ENCODE results near the gene ENTPD2.
A peak's percentile ranks its signal among the peaks of the same experiment; 100 is the strongest.

Gene ENTPD2

DNA sequence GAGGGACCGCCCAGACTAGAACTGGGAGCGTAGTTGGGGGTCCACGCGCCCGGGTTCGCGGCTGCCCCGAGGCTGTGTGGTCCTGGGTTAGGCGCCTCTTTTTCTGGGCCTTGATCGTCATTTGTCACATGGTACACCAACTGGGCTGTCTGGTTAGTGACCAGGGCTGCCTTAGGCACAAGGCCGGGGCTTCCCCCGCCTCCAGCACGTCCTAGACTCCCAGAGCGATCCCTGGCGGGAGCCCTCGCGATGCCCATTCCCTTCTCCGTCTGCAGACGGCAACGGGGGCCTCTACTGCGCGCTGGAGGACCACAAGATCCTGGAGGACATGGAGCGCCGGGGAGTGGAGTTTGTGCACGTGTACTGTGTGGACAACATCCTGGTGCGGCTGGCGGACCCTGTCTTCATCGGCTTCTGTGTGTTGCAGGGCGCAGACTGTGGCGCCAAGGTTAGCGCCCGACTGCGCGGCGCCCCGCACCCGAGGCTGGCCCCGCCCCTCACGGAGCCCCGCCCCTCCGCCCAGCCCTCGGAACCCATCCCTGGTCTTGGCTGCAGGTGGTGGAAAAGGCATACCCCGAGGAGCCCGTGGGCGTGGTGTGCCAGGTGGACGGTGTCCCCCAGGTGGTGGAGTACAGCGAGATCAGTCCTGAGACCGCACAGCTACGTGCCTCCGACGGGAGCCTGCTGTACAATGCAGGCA lies 25.0 kb upstream of the ENTPD2 start:
- no peak for DNase-seq

DNA sequence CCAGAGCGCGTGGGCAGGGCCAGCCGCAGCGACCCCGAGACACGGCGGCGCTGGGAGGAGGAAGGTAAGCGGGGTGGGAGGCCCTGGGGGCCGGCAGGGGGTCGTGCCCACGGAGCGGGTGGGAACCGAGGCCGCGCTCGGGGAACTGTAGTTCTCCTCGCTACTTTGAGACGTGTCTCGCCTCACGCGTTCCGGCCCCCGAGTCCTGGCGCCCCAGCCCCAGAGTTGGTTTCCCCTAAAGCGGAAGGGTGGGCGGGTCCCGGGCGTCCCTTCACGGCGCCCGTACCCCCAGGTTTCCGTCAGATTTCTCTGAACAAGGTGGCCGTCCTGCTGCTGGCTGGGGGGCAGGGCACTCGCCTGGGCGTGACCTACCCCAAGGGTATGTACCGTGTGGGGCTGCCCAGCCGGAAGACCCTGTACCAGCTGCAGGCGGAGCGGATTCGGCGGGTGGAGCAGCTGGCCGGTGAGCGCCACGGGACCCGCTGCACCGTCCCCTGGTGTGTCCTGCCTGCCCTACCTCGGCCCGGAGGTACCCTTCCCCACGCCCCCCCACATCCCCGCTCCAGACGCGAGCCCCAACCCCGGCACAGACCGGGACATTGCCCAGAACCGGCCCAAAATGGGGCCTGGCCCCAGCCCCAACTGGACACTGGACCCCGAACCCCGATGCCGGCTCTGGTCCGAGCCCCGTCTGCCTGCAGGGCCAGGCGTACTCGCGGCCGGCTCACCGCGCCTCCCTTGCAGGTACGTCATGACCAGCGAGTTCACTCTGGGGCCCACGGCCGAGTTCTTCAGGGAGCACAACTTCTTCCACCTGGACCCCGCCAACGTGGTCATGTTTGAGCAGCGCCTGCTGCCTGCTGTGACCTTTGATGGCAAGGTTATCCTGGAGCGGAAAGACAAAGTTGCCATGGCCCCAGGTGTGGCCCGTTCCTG lies 24.2 kb upstream of the ENTPD2 start:
- peak in 3 of 6 experiments; percentile 19 to 32 (median 30) for DNase-seq

DNA sequence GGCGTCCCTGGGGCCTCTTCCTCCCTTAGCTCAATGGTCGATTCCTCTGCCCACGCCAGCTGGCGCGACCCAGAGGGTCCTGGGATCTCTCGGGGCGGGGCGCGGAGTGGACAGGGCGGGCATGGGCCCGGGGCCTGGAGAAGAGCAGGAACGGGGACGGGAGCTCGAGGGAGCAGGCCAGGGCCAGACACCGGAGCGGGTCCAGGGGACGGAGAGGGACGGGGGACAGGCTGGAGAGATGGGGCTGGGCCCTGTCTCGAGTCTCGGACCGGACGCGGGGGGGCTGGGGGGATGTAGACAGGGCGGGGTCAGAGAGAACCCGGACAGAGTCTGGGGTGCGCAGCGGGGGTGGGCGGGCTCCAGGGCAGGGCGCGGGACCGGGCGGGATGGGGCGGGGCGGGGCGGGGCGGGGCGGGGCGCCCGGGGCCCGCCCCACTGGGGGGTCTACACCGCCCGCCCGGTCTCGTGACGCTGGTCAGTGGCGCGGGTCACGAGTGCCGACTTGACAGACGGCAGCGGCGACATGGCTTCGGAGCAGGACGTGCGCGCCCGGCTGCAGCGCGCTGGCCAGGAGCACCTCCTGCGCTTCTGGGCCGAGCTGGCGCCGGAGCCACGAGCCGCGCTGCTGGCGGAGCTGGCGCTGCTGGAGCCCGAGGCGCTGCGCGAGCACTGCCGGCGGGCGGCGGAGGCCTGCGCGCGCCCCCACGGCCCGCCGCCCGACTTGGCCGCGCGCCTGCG lies 23.3 kb upstream of the ENTPD2 start, which contains the start of gene UAP1L1:
Gene UAP1L1 (plus strand): TSS at position 508 of the 738 bp plus-strand sequence. CDS start 16 bp downstream, at position 524.
- peak in 5 of 6 experiments; percentile 20 to 50 (median 34) for DNase-seq

DNA sequence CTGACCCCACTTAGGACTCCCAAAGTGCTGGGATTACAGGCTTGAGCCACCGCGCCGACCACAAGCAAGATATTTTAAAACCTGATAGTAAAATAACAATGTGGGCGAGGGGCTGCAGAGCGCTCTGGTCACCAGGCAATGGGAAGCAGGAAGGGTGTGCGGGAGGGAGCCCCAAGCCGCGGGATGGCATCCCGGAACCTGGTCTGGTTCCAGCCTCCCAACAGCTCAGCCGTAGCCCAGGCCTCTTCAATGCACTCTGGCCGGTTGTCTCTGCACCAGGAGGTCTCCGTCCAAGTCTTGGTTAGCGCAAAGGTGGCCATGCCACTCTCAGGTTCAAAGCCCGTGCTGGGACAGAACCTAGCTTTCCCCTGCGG lies 22.8 kb upstream of the ENTPD2 start:
- no peak for DNase-seq

DNA sequence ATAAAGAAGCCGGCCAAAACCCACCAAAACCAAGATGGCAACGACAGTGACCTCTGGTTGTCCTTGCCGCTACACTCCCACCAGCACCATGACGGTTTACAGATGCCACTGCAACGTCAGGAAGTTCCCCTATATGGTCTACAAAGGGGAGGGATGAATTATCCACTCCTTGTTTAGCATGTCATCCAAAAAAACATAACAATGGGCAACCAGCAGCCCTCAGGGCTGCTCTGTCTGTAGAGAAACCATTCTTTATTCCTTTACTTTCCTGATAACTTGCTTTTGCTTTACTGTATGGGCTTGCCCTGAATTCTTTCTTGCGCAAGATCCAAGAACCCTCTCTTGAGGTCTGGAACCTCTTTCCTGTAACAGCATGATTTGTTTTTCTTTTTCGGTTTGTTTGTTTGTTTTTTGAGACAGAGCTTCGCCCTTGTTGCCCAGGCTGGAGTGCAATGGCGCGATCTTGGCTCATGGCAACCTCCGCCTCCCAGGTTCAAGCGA lies 21.5 kb upstream of the ENTPD2 start:
- DNase-seq, result no peak

DNA sequence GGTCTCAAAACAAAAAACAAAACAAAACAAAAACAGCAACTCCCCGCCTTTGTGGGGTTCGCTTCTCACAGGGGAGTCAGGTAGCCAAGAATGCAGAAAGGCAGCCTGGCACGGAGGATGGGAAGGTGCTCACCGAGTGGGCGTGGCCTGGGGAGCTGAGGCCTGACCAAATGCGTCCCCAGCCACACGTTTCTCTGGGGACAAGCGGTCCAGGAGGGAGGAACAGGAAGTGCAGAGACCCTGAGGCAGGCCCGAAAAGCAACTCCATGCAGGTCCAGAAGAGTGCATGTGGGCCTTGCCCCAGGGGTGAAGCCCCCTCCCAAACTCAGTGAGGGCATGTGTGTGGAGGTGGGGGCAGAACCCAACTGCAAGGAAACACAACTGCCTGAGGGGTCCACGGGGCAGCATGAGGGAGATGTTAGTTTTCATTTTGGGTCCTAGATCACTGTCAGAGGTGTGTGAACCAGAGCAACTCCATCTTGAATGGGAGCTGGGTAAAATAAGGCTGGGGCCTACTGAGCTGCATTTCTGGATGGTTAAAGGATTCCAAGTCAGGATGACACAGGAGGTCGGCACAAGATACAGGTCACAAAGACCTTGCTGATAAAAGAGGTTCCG lies 20.9 kb upstream of the ENTPD2 start:
- no peak for DNase-seq

DNA sequence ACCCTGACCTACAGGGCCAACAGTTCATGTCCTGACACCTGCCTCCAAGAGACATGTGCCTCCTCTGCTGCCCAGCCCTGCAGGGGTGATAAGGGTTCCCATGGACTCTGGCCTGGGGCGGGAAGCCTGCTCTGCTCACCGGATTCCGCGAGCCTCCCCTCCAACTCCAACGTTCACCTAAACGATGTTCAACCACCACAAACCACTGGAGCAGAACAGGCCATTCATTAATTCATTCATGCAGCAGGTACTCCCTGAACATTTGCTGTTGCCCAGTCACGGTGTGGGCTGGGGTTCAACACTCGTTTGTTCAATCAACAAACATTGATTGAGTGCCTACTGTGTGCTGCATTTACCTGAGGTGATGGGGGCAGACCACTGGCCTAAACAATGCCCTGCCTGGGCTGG lies 20.1 kb upstream of the ENTPD2 start:
- no peak for DNase-seq

DNA sequence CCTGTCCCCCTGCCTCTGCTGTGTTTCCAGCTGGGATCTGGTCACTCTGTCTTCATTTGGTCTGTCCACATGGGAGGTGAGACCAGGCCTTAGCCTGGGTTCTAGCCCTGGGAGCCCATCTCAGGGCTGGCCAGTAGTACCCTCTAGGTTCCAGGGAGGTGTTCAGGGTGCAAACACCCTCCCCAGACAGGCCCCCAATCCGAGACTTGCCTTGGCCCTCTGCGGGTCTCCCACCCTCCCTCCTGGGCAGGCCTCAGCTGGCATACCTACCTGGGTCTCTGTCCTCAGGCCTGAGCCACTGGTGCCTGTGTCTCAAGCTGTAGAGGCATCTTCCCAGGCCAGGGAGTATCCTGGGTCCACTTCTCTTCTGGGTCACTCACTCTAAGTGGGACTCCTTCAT lies 17.4 kb upstream of the ENTPD2 start:
- no peak for DNase-seq

DNA sequence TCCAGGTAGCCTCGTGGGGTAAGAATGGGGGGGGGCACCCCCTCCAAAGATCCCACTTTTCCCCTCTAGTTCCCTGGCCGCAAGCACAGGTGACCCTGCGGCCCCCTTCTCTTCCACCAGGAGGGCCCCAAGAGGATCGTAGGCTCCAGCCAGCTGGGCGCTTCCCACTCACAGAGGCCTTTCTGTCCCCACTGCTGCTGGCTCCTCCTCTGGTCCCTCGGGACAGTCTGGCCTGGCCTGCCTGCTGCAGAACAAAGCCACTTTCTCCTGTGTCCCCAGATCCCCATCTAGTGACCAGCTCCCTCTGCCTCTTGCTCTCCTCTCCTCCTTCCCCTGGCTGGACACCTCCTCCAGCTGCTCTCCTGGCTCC lies 17.0 kb upstream of the ENTPD2 start:
- no peak for DNase-seq

DNA sequence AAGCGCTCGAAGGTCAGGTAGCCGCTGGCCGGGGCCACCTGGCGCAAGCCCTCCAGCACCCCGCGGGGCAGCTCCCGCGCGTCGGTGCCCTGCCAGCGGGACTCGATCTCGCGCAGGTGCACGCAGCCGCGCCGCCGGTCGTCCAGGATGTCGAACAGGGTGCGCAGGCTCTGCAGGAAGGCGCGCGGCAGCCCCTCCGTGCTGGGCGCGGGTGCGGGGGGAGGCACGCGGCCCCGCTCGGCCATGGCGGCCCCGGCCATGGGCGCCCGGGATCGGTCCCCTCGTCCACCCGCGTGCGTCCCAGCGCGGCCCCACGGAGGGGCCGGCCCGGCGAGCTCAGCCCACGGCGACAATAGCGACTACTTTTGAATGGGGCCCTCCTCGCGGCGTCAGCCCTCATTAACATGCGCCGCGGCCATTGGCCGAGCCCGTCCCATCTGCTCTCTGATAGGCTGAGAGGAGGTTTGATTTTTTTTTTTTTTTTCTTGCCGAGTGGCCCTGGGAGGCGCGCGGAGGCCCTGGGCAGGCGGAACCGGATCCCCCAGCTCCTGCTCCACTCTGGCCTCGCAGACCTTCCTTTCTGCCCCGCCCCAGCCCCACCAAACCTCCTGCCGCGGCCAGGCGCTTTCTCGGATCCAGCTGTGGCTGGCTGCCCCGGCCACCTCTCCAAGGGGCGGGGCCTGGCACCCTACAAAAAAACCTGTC lies 16.5 kb upstream of the ENTPD2 start, which contains the start of gene SAPCD2:
Gene SAPCD2 (minus strand): TSS at position 357 of the 705 bp plus-strand sequence. CDS start 97 bp downstream, at position 260.
- DNase-seq, result peak; percentile 70 to 92 (median 82)

DNA sequence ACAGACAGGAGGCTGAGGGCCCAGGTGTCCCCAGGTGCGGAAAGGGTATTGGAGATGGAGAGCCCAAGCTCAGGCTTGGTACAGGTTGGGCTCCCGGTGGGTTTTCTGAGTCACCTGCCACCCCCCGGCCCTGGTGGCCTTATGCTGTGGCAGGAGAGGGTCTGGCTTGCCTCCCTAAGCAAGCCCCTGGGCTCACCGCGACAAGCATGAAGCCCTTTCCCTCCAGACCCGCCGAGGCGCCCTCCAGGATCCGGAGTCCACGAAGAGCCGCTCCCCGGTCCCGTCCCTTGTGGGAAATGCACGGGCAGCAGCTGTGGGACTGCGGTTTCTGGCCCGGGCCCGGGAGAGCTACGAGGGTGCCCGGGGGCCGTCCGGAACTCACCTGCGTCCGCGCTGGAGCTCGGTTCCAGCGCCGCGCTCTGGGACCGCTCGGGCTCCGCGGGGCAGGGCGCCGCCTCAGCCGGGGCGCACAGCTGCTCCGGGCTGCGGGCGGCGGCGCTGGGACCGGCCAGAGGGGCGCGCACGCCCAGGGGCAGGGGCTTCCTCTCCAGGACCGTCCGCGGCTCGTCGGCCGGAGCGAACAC lies 15.7 kb upstream of the ENTPD2 start:
- no peak for DNase-seq

DNA sequence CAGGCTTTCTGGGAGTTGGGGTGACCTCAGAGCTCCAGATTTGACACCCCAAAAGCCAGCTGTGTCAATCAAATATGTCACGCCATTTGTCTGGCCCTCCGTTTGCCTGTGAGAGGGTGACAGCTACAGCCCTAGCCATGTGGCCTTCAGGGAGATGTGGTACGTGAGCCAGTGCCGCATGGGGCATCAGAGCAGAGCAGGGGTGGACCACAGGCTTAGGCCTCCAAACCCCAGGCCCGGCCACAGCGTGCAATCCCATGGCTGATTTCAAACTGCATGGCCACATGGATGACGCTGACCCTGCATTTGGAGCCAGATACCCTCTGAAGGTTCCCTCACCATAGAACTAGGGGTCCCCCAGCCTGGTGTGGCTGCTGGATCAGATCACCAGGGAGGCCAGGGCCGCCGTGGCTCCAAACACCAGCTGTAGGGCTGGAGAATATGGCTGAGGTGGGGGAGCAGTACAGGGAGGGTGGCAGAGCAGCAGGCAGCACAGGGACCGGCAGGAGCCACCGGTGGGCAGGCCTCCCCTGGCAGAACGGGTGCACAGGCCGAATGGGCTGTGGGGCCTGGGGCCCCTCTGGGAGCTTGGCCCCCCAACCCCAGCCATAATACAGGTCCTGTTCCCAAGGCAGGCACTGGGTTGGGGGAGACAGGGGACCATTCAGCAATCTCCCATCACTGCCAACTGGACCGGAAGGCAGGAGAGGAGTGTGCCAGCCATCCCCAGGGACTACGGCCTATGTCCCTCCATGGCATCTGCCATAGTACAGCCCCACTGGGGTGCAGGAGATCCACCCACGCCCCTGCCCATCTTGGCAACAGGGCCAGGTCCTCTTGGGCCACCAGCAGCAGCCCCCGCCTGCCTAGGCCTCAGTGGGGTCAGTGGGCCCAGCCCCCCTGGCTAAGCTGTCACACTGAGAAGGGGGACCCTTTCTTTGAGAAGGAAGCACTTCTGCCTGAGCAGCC lies 15.0 kb upstream of the ENTPD2 start:
- no peak for DNase-seq

DNA sequence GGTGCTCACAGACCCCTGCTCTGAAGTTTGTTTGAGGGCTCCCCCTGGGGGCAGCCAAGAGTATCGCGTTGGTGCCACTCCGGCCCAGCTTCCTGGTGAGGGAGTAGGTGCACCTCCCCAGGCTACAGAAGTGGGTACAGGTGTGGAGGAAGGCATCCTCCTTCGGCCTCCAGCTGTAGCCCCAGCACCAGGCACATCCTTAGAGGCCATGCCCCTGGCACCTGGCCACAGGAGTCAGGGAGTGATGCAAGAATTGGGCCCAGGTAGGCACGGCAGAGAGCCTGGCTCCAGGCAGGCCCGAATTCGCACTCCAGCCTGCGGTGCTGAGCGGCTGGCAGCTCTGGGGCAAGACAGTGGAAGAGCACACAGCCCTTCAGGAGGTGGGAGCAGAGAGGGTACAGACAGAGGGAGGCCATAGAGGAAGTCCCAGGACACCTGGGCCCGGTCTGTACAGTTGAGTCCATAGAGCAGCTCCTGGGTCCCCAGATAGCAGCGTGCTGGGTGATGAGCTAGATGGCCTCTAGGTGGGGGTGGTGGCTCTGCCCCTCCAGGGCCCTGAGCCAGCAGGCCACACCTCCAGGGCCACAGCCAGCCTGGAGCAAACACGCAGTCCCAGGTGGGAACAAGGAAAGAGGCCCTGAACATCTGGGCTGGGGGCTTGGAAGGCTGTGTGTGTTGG lies 14.1 kb upstream of the ENTPD2 start:
- peak; percentile 74 to 89 (median 80) for DNase-seq

DNA sequence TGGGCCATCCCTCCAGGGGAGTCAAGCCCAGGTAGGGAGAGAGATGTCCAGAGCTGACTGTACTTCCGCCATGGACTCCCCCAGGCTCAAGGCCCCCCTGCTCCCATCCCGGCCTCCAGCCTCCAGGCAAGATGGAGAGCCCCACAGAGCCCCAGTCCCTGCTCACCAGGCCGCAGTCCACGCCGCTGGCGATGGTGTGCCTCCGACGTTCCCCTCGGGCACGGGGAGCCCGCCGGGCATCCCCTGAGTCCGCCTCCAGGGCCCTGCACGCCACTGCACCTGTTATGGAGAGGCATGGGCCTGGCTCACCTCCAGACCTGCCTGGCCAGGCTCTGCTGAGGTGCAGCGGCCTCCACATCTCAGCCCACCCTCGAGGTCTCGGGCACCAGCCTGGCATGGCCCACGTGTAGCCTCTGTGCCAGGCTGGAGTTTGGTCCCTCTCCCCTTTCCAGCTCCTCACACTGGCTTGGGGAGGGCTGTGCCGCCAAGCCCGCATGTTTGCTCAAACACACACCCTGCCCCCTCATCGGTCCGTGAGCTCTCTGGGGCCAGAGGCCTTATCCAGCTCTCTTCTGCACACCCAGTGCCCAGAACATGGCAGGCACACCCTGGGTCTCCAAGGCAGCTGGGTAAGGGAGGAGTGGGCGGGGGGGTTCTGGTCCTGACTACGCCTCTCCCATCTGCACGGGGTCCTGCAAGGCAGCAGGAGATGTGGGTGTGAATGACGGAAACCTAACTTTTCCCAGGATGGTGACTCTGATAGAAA lies 12.4 kb upstream of the ENTPD2 start:
- no peak for DNase-seq

DNA sequence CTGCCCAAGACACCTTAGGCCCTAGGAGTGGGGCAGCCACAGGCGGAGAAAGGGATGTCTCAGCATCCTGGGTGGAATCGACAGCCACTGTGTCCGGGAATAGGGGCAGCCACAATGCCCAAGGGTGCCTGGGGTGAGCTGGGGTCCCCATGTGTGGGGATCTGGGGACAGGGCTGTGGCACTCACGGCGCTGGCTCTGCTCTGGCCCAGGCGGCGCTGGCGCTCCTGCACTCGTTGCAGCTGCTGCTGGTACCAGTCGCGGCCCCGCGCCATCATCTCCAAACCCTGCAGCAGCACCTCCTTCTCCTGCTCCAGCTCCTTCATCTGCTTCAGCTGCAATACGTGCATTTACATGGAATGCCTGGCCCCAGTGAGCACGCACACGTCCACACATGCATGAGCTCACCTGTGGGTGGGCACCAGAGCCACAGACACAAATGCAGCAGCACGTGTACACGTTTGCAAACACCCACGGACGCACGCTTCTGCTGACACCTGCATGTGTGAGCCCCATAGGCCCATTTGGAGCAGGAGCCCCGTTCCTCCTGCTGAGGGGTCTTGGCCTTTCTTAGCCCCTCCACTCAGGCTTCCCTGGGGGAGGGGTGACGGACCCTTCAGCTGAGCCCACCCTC lies 11.6 kb upstream of the ENTPD2 start:
- no peak for DNase-seq

DNA sequence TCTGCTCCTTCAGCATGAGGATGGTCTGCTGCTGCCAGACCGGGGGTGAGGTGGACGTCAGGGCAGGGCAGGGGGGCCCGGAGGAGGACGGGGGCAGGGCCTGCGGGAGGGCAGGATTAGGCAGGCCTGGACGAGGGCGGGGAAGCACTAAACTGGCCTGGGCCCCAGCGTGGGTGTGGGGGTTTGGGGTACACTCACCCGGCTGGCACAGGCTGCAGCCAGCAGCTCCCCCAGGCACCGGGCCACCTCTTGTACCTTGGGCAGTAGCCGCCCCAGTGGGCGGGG lies 11.0 kb upstream of the ENTPD2 start:
- DNase-seq, result no peak

DNA sequence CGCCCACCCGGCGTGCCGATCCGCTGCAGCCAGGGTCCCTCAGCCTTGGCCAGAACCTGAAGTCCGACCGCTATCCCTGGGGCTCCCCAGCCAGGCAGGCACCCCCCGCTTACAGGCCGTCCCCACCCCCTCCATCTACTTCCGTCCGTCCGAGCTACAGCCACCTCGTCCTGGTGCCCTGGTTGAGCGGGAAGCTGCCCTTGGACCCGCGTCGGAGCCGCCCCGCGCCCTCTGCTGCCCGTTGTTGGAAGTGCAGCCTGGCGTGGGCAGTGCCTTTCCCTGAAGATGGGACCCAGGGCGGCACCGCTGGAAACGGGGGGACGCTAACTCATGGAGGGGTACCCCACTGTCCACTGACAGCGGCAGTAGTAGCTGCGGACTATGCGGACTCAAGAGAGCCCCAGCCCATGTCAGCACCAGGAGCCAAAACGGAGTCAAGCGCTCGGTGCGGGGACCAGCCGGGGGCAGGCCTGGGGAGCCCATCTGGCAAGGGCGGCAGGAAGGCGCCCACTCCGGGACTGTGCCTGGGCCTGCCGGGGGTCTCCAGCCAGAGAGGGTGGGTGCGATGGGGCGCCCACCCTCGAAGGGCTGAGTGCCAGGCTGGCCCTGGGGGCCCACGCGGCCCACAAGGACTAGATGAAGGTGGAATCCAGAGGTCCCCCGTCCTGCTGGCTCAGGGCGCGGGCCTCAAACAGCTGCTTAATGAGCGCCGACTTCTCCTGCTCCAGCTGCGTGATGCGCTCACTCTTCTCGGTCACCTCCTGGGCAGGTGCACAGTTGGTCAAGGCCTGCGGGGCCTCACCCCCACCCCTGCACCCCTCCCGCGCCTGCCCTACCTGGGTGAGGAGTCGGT lies 10.4 kb upstream of the ENTPD2 start:
- DNase-seq, result peak in 5 of 6 experiments; percentile 22 to 50 (median 30)
